WTC11 (cell line): Measurements from ENCODE around the gene TBXT. TPM values are rescaled to one million over a fixed set of nuclear protein-coding genes. Genes with fewer than 3 reads are reported as not detected.

Experiments used
- ATAC-seq: fragments of 200-7000 bp; cut with Tn5 transposase; 2 replicates; pipeline ENCODE4 v1.10.0; 2021; ENCODE audit warnings: mild to moderate bottlenecking, moderate library complexity
- CTCF ChIA-PET: fragments of 300-600 bp; sonication (Branson Sonifier 250); formaldehyde crosslinking; loops from one replicate; lab custom pipeline; 2021; ENCODE audit warnings: antibody characterized with exemption; lab: Charles Lee
- POLR2A ChIA-PET: fragments of 350-600 bp; sonication (Branson Sonifier 250); formaldehyde crosslinking; loops from one replicate; lab custom pipeline; 2021; ENCODE audit warnings: antibody characterized with exemption; lab: Charles Lee
- DNase-seq: peaks from one replicate; pipeline ENCODE4 v3.0.0; 2021; ENCODE audit warnings: low spot score
- H3K27ac Mint-ChIP-seq: 2 replicates; pipeline ENCODE4 v1.8.0; 2021; ENCODE audit warnings: mixed read lengths
- H3K27me3 Mint-ChIP-seq: 2 replicates; pipeline ENCODE4 v1.8.0; 2021; ENCODE audit warnings: low read depth, mild to moderate bottlenecking, moderate library complexity, mixed read lengths
- H3K36me3 Mint-ChIP-seq: 2 replicates; pipeline ENCODE4 v1.8.0; 2021; ENCODE audit warnings: mixed read lengths
- H3K4me1 Mint-ChIP-seq: 2 replicates; pipeline ENCODE4 v1.8.0; 2022; ENCODE audit warnings: mixed read lengths
- H3K4me3 Mint-ChIP-seq: 2 replicates; pipeline ENCODE4 v1.8.0; 2021; ENCODE audit warnings: mild to moderate bottlenecking, moderate library complexity, mixed read lengths
- H3K9me3 Mint-ChIP-seq: 2 replicates; pipeline ENCODE4 v1.8.0; 2021; ENCODE audit warnings: mixed read lengths
- GTF2I ChIP-seq: fragments of 250-450 bp; sonication (Bioruptor Pico); conservative IDR thresholded peaks from 2 replicates; pipeline ENCODE4 v1.4.0; 2021; ENCODE audit warnings: mild to moderate bottlenecking
- HMGA2 ChIP-seq: fragments of 250-450 bp; sonication (Bioruptor Pico); IDR thresholded peaks from 2 replicates; pipeline ENCODE4 v1.4.0; 2021; ENCODE audit warnings: mild to moderate bottlenecking, moderate library complexity
- NFYB ChIP-seq: sonication (generic); formaldehyde crosslinking; conservative IDR thresholded peaks from 2 replicates; pipeline ENCODE4 v1.8.0; 2022; ENCODE audit warnings: low read depth, missing genetic modification reagents
- NR1H2 ChIP-seq: sonication (generic); formaldehyde crosslinking; IDR thresholded peaks from 2 replicates; pipeline ENCODE4 v1.9.0; 2021; ENCODE audit warnings: mild to moderate bottlenecking, moderate library complexity, missing genetic modification reagents
- OVOL2 ChIP-seq: fragments of 250-450 bp; sonication (Bioruptor Pico); IDR thresholded peaks from 2 replicates; pipeline ENCODE4 v1.9.0; 2021; ENCODE audit warnings: mild to moderate bottlenecking, borderline replicate concordance
- SMAD3 ChIP-seq: sonication (generic); formaldehyde crosslinking; IDR thresholded peaks from 2 replicates; pipeline ENCODE4 v1.8.0; 2022; ENCODE audit warnings: missing genetic modification reagents, mild to moderate bottlenecking, borderline replicate concordance
- USF2 ChIP-seq: sonication (generic); formaldehyde crosslinking; IDR thresholded peaks from 2 replicates; pipeline ENCODE4 v1.8.1; 2023; ENCODE audit warnings: mild to moderate bottlenecking, missing genetic modification reagents, moderate library complexity
- ZNF396 ChIP-seq: fragments of 250-450 bp; sonication (Bioruptor Pico); IDR thresholded peaks from 2 replicates; pipeline ENCODE4 v1.8.0; 2021; ENCODE audit warnings: mild to moderate bottlenecking, moderate library complexity, borderline replicate concordance
- ZNF423 ChIP-seq: fragments of 250-450 bp; sonication (Bioruptor Pico); IDR thresholded peaks from 2 replicates; pipeline ENCODE4 v2.1.2; 2022; ENCODE audit warnings: mild to moderate bottlenecking, moderate library complexity
- ZNF425 ChIP-seq: fragments of 250-450 bp; sonication (Bioruptor Pico); conservative IDR thresholded peaks from 2 replicates; pipeline ENCODE4 v1.9.0; 2021; ENCODE audit warnings: mild to moderate bottlenecking
- ZNF532 ChIP-seq: fragments of 250-450 bp; sonication (Bioruptor Pico); IDR thresholded peaks from 2 replicates; pipeline ENCODE4 v1.9.0; 2021; ENCODE audit warnings: mild to moderate bottlenecking, borderline replicate concordance
- total RNA-seq: library from RNA; stranded (reverse); gene quantifications from 3 replicates; pipeline ENCODE4 v1.2.3, GENCODE V29; 2021
- TF ChIP-seq, protein P1 (sequence below): fragments of 250-450 bp; sonication (Bioruptor Pico); IDR thresholded peaks from 2 replicates; pipeline ENCODE4 v2.1.2; 2022; ENCODE audit warnings: mild to moderate bottlenecking, moderate library complexity
- TF ChIP-seq, protein P2 (sequence below): sonication (generic); formaldehyde crosslinking; IDR thresholded peaks from 2 replicates; pipeline ENCODE4 v1.8.1; 2023; ENCODE audit warnings: mild to moderate bottlenecking, missing genetic modification reagents
- TF ChIP-seq, protein P3 (sequence below): sonication (generic); formaldehyde crosslinking; IDR thresholded peaks from 2 replicates; pipeline ENCODE4 v1.8.1; 2022; ENCODE audit warnings: low read depth, missing genetic modification reagents, borderline replicate concordance
- TF ChIP-seq, protein P4 (sequence below): sonication (generic); formaldehyde crosslinking; IDR thresholded peaks from 2 replicates; pipeline ENCODE4 v1.8.0; 2022; ENCODE audit warnings: mild to moderate bottlenecking, missing genetic modification reagents

TBXT gene
- total RNA-seq, 1 experiment from 2014 or later, result 0.15 TPM

GRCh38 chr6:166206510-166207283 is 39.0 kb upstream of the TBXT start:
- ATAC-seq (no peak), DNase-seq (no peak)
- H3K4me3 Mint-ChIP-seq, result no peak overlapping the region
- no peaks in the 10 kb centered on the region for H3K36me3 Mint-ChIP-seq
- TF ChIP-seq ZNF532 (CRISPR knock-in tag) (no peak), HMGA2 (CRISPR knock-in tag) (no peak), ZNF396 (CRISPR knock-in tag) (no peak), NFYB (CRISPR knock-in tag) (no peak), OVOL2 (no peak), ZNF423 (CRISPR knock-in tag) (no peak), ZNF425 (CRISPR knock-in tag) (no peak), NR1H2 (CRISPR knock-in tag) (no peak), USF2 (CRISPR knock-in tag) (no peak), SMAD3 (no peak), GTF2I (CRISPR knock-in tag) (no peak)
- TF ChIP-seq, protein P1, sequence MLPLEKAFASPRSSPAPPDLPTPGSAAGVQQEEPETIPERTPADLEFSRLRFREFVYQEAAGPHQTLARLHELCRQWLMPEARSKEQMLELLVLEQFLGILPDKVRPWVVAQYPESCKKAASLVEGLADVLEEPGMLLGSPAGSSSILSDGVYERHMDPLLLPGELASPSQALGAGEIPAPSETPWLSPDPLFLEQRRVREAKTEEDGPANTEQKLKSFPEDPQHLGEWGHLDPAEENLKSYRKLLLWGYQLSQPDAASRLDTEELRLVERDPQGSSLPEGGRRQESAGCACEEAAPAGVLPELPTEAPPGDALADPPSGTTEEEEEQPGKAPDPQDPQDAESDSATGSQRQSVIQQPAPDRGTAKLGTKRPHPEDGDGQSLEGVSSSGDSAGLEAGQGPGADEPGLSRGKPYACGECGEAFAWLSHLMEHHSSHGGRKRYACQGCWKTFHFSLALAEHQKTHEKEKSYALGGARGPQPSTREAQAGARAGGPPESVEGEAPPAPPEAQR (CRISPR knock-in tag), result no peak
- TF ChIP-seq, protein P2, sequence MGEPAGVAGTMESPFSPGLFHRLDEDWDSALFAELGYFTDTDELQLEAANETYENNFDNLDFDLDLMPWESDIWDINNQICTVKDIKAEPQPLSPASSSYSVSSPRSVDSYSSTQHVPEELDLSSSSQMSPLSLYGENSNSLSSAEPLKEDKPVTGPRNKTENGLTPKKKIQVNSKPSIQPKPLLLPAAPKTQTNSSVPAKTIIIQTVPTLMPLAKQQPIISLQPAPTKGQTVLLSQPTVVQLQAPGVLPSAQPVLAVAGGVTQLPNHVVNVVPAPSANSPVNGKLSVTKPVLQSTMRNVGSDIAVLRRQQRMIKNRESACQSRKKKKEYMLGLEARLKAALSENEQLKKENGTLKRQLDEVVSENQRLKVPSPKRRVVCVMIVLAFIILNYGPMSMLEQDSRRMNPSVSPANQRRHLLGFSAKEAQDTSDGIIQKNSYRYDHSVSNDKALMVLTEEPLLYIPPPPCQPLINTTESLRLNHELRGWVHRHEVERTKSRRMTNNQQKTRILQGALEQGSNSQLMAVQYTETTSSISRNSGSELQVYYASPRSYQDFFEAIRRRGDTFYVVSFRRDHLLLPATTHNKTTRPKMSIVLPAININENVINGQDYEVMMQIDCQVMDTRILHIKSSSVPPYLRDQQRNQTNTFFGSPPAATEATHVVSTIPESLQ (CRISPR knock-in tag), result no peak
- TF ChIP-seq, protein P3, sequence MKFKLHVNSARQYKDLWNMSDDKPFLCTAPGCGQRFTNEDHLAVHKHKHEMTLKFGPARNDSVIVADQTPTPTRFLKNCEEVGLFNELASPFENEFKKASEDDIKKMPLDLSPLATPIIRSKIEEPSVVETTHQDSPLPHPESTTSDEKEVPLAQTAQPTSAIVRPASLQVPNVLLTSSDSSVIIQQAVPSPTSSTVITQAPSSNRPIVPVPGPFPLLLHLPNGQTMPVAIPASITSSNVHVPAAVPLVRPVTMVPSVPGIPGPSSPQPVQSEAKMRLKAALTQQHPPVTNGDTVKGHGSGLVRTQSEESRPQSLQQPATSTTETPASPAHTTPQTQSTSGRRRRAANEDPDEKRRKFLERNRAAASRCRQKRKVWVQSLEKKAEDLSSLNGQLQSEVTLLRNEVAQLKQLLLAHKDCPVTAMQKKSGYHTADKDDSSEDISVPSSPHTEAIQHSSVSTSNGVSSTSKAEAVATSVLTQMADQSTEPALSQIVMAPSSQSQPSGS (CRISPR knock-in tag), result no peak
- TF ChIP-seq, protein P4, sequence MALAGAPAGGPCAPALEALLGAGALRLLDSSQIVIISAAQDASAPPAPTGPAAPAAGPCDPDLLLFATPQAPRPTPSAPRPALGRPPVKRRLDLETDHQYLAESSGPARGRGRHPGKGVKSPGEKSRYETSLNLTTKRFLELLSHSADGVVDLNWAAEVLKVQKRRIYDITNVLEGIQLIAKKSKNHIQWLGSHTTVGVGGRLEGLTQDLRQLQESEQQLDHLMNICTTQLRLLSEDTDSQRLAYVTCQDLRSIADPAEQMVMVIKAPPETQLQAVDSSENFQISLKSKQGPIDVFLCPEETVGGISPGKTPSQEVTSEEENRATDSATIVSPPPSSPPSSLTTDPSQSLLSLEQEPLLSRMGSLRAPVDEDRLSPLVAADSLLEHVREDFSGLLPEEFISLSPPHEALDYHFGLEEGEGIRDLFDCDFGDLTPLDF, result no peak
- no peak overlapping the region for H3K27ac Mint-ChIP-seq
- ChIA-PET CTCF (no interaction called here), POLR2A (interaction anchor here (0.6 kb wide), 1 partner anchor 43 kb away, joined by 3 read pairs; no protein-coding TSS in a partner anchor)
- peaks cover 4% of the 10 kb centered on the region for H3K9me3 Mint-ChIP-seq
- peaks cover 7% of the 10 kb centered on the region for H3K27me3 Mint-ChIP-seq
- peaks cover 12% of the 10 kb centered on the region; the same call in 1 of the 2 replicates for H3K4me1 Mint-ChIP-seq
